PC-3 (cell line): Measurements from ENCODE around the gene TIMP3. TPM values are rescaled to one million over a fixed set of nuclear protein-coding genes. Genes with fewer than 3 reads are reported as not detected.

Experiments
- ATAC-seq: fragments of 200-7000 bp; cut with Tn5 transposase; 2 replicates; pipeline ENCODE4 v1.9.1; 2020; ENCODE audit warnings: mild to moderate bottlenecking, moderate library complexity
- BruUV-seq: library from RNA; stranded (reverse); fragments of 400-500 nt; replicated peaks from 2 replicates; lab custom pipeline; 2021; lab: Mats Ljungman, UMichigan
- CTCF ChIA-PET: fragments of 300-600 bp; sonication (Branson Sonifier 250); formaldehyde crosslinking; loops from one replicate; lab custom pipeline; 2022; ENCODE audit warnings: antibody characterized with exemption; lab: Charles Lee
- POLR2A ChIA-PET: fragments of 300-600 bp; sonication (Branson Sonifier 250); formaldehyde crosslinking; loops from one replicate; lab custom pipeline; 2022; ENCODE audit warnings: antibody characterized with exemption; ENCODE audit not compliant: unreplicated experiment; lab: Charles Lee
- DNase-seq: peaks from one replicate; pipeline ENCODE4 v3.0.0-alpha.2; 2015
- H2AFZ ChIP-seq: fragments of 300-600 bp; sonication (generic); 2 replicates; pipeline ENCODE4 v1.6.0; 2016; ENCODE audit warnings: antibody characterized with exemption, low read length
- H3F3A ChIP-seq: fragments of 300-600 bp; sonication (generic); one replicate; pipeline ENCODE4 v1.6.0; 2017; ENCODE audit warnings: antibody characterized with exemption, low read length, control low read depth, mild to moderate bottlenecking; ENCODE audit not compliant: unreplicated experiment
- H3K27ac ChIP-seq: fragments of 300-600 bp; sonication (generic); 2 replicates; pipeline ENCODE4 v1.5.1; 2016; ENCODE audit warnings: mild to moderate bottlenecking, low read length
- H3K27me3 ChIP-seq: fragments of 300-600 bp; sonication (generic); 2 replicates; pipeline ENCODE4 v1.6.1; 2016; ENCODE audit warnings: low read length, mixed read lengths
- H3K36me3 ChIP-seq: fragments of 300-600 bp; sonication (generic); 2 replicates; pipeline ENCODE4 v1.6.1; 2016; ENCODE audit warnings: low read depth, mixed run types, low read length, mixed read lengths
- H3K4me1 ChIP-seq: fragments of 300-600 bp; sonication (generic); 2 replicates; pipeline ENCODE4 v1.5.1; 2016; ENCODE audit warnings: low read length; ENCODE audit not compliant: insufficient read depth
- H3K4me2 ChIP-seq: fragments of 300-600 bp; sonication (generic); 2 replicates; pipeline ENCODE4 v1.6.0; 2016; ENCODE audit warnings: low read length
- H3K4me3 ChIP-seq: fragments of 300-600 bp; sonication (generic); 2 replicates; pipeline ENCODE4 v1.5.1; 2016; ENCODE audit warnings: mild to moderate bottlenecking, low read length, mixed read lengths
- H3K79me2 ChIP-seq: fragments of 300-600 bp; sonication (generic); 2 replicates; pipeline ENCODE4 v1.6.1; 2017; ENCODE audit warnings: low read length, mixed read lengths
- H3K9ac ChIP-seq: fragments of 300-600 bp; sonication (generic); 2 replicates; pipeline ENCODE4 v1.6.0; 2016; ENCODE audit warnings: mild to moderate bottlenecking, low read length
- H3K9me2 ChIP-seq: fragments of 300-600 bp; sonication (generic); replicated peaks from 2 replicates; pipeline ENCODE4 v1.6.1; 2016; ENCODE audit warnings: mixed run types, low read length, mixed read lengths
- H3K9me3 ChIP-seq: fragments of 300-600 bp; sonication (generic); 2 replicates; pipeline ENCODE4 v1.6.1; 2016; ENCODE audit warnings: low read length, mixed read lengths
- H4K20me1 ChIP-seq: fragments of 300-600 bp; sonication (generic); 2 replicates; pipeline ENCODE4 v1.6.1; 2016; ENCODE audit warnings: low read length, mixed read lengths
- CTCF ChIP-seq: fragments of 300-600 bp; sonication (generic); conservative IDR thresholded peaks from 2 replicates; pipeline ENCODE4 v1.5.1; 2017; ENCODE audit warnings: antibody characterized with exemption, low read depth, mild to moderate bottlenecking, low read length
- EZH2 ChIP-seq: fragments of 300-600 bp; sonication (generic); IDR thresholded peaks from one replicate; pipeline ENCODE4 v1.6.1; 2017; ENCODE audit warnings: antibody characterized with exemption, mild to moderate bottlenecking, low read length; ENCODE audit not compliant: unreplicated experiment
- EZH2phosphoT487 ChIP-seq: fragments of 300-600 bp; sonication (generic); IDR thresholded peaks from 2 replicates; pipeline ENCODE4 v1.6.1; 2018; ENCODE audit warnings: mild to moderate bottlenecking, antibody characterized with exemption, low read length, borderline replicate concordance
- intact Hi-C: fragments of 100-400 bp; cut with micrococcal nuclease; formaldehyde crosslinking; loops from 2 replicates; pipeline ENCODE4 v1.9.0; 2023
- total RNA-seq: library from RNA; depleted of rRNA; stranded (reverse); fragments of >200 nt; gene quantifications from 2 replicates; pipeline ENCODE4 v1.2.3, GENCODE V29; 2014

TIMP3 gene
- total RNA-seq, 1 experiment from 2014 or later = not detected

- intact Hi-C loops = no loop called here
- Histone ChIP-seq H3F3A (no peaks in the 10 kb centered on the region), H3K27ac (no peak overlapping the region), H4K20me1 (no peaks in the 10 kb centered on the region), H3K9me2 (no peaks in the 10 kb centered on the region), H2AFZ (no peak overlapping the region), H3K4me3 (no peak overlapping the region), H3K27me3 (no peaks in the 10 kb centered on the region), H3K79me2 (no peaks in the 10 kb centered on the region), H3K4me1 (no peaks in the 10 kb centered on the region), H3K4me2 (no peak overlapping the region), H3K36me3 (no peaks in the 10 kb centered on the region), H3K9ac (no peak overlapping the region), H3K9me3 (no peaks in the 10 kb centered on the region)
- no peak for DNase-seq
- ChIA-PET POLR2A (no interaction called here), CTCF (no interaction called here)
- ATAC-seq = no peak
- no TSS peak for BruUV-seq
- TF ChIP-seq CTCF (no peak), EZH2phosphoT487 (no peak), EZH2 (no peak)
These were observed 51.1 kb downstream of the TIMP3 start for GRCh38 chr22:32852395-32853251.

GRCh38 chr22:32853662-32854061, 52.2 kb downstream of the TIMP3 start:
- H3K27me3 ChIP-seq = no peaks in the 10 kb centered on the region
- CTCF ChIA-PET = no interaction called here
- no peaks in the 10 kb centered on the region for H3K36me3 ChIP-seq
- intact Hi-C loops = no loop called here
- H3K9me3 ChIP-seq = no peaks in the 10 kb centered on the region
- POLR2A ChIA-PET = no interaction called here
- ATAC-seq = no peak
- DNase-seq = no peak
- no peak overlapping the region for H2AFZ ChIP-seq
- H3K9me2 ChIP-seq = no peaks in the 10 kb centered on the region
- H4K20me1 ChIP-seq = no peaks in the 10 kb centered on the region
- H3F3A ChIP-seq = no peaks in the 10 kb centered on the region
- H3K27ac ChIP-seq = no peak overlapping the region
- no peak overlapping the region for H3K9ac ChIP-seq
- no peaks in the 10 kb centered on the region for H3K4me1 ChIP-seq
- H3K79me2 ChIP-seq = no peaks in the 10 kb centered on the region
- TF ChIP-seq CTCF = no peak
- BruUV-seq = no TSS peak
- H3K4me2 ChIP-seq = no peak overlapping the region
- no peak overlapping the region for H3K4me3 ChIP-seq

- H3K9me3 ChIP-seq = no peaks in the 10 kb centered on the region
- DNase-seq (no peak), ATAC-seq (no peak)
- no peaks in the 10 kb centered on the region for H3K4me1 ChIP-seq
- H3K36me3 ChIP-seq = no peaks in the 10 kb centered on the region
- intact Hi-C loops = no loop called here
- H4K20me1 ChIP-seq = no peaks in the 10 kb centered on the region
- TF ChIP-seq EZH2phosphoT487 = no peak
- no peak for TF ChIP-seq EZH2
- TF ChIP-seq CTCF = no peak
- no peak overlapping the region for H3K4me3 ChIP-seq
- no peaks in the 10 kb centered on the region for H3K27me3 ChIP-seq
- no peaks in the 10 kb centered on the region for H3K79me2 ChIP-seq
- ChIA-PET POLR2A (no interaction called here), CTCF (no interaction called here)
- BruUV-seq = no TSS peak
- H3K9me2 ChIP-seq = no peaks in the 10 kb centered on the region
- H3F3A ChIP-seq = no peaks in the 10 kb centered on the region
- H3K4me2 ChIP-seq = no peak overlapping the region
- no peak overlapping the region for H3K27ac ChIP-seq
- no peak overlapping the region for H2AFZ ChIP-seq
- no peak overlapping the region for H3K9ac ChIP-seq
These were observed 52.9 kb downstream of the TIMP3 start for GRCh38 chr22:32854351-32854804.
